ENCODE measurements around the gene CEACAM4. TPM values are rescaled to one million over a fixed set of nuclear protein-coding genes. Genes with fewer than 3 reads are reported as not detected.
A peak's percentile ranks its signal among the peaks of the same experiment; 100 is the strongest.

CEACAM4 gene
- total RNA-seq, 1 donor from 2014 or later, result not detected

DNA sequence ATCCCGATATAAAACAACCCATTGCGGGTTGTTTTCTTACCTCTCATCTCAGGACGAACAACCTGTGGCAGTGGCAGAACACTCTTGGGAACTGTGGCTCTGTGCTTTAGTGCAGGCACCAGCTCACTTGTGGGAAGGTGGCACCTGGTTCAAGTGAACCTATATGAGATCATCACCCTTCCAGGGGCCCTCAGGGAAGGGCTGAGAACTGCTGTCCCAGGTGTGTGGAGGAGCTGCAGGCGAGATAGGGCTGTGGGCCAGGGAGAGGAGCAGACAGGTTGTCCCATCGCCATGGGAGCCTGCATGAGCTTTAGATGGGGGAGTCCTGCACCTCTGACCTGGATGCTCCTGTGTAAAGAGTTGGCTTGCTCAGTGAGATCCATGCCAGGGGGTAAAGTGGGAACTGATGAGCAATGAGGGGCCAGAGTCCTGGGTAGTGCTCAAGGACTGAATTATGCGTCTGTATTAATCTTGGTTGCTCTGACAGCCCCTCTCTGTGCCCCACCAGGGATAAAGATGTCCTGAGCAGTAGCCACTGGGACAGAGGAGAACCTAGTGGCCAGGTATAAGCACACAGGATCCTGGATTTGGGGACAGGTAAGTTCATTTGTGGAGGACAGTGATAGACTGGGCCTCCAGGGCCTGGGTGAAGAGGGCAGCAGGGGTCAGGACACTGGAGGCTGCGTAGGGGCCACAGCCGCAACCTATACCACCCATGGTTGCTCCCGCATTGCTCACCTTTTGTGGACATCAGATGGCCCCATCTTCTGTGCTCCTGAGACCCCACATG lies 8.7 kb downstream of the CEACAM4 start:
- no peak for DNase-seq (ENCODE audit: low read depth)

DNA sequence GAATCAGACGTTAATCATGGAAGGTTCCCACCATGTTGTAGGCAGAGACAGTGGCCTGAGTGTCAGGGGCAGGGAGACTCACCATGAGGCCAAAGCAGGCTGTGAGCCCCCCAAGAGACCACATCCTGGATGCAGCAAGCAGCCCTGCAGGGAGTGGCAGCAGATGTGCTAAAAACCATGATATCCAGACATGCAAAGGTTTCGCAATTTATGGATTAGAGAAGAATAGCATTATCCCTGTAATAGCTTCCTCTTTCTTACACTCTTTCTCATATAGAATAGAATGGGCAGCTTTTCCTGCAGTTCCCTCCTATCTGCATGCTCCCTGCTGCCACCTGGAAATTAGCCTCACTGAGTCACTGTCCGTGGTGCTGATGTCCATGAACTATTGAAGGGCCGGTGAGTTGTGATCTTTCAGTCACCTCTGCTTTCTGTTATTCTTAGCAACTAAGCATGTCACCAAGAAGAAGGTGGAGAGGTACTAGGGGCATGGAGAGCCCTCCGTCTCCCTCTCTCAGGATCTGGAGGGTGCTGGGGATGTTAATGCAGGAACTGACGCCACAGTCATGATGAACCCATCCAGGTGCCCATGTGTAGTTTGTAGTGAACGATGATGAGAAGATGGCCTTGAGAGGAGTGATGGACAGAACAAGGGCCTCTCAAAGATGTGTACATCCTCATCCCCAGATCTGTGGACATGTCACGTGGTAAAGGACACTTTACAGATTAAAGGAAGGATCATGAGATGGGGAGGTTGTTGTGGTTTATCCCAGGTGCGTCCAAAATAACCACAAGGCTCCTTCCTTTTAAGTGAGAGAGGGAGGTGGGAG lies 9.9 kb downstream of the CEACAM4 start:
- peak; percentile 4 for DNase-seq (ENCODE audit: low read depth)

DNA sequence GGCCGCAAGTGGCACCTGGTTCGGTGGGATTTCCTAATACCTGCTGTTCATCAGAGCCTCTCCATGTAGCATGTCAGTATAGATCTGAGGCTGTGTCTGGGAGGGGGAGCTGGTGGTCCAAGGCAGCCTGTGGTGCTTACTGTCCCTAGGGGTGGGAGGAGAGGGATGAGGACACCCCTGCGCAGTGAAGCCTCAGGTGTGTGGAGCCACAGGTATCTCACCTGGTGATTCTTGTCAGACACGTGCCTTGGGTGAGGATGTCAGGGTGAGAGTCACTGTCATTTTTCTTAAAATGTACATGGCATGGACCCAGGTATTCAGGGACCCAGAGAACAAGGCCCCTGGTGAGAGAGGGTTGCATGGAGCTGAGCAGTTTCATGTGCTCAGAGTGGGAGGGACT lies 11.7 kb downstream of the CEACAM4 start:
- DNase-seq (ENCODE audit: low read depth), result no peak

DNA sequence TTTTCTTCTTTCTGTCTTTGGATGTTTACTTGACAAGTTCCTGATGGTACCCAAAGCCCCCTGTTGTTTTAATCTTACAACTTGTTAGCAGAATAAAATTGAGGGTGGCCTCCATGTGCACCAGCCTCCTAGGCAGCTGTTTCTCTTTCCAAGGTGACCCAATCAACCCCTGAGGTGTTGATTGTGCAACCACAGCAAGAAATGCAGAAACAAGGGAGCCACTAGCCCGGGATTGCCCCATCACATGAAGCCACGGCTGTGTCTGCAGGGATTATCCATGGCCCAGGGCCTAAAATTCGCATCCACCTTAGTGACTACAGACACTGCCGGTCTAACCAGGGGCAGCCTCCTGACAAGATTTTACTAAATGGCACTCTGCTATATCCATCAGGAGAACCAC lies 14.4 kb downstream of the CEACAM4 start:
- DNase-seq (ENCODE audit: low read depth), result no peak

DNA sequence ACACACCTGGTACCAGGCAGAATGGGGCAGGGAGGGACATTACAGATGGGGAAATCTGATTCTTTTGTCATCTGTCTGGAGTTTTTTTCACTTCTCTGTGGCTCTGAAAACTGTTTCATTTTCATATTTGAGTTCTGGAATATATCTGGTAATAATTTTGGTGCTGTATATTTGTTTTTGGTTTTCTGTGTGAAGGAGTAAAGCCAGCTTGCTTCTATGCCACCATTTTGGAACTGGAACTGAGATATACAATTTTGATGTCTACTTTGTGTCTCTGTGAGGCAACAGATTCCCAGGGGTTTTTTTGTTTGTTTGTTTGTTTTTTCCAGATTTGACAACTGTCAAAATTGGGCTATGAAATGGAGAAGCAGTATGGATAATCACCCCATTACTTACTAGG lies 16.1 kb downstream of the CEACAM4 start:
- DNase-seq (ENCODE audit: low read depth), result no peak

DNA sequence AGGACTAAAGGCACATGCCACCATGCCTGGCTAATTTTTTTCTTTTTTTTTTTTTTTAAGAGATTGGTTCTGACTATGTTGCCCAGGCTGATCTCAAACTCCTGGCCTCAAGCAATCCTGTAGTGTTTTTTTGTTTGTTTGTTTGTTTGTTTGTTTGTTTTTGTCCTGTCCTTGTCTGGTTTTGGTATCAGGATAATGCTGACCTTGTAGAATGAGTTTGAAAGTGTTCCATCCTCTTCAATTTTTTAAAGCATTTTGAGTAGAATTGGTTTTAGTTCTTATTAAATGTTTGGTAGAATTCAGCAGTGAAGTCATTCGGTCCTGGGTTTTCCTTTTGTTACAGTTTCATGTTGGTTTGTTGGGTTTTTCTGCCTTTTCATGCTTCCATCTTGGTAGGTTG lies 19.2 kb downstream of the CEACAM4 start:
- DNase-seq (ENCODE audit: low read depth), result no peak

DNA sequence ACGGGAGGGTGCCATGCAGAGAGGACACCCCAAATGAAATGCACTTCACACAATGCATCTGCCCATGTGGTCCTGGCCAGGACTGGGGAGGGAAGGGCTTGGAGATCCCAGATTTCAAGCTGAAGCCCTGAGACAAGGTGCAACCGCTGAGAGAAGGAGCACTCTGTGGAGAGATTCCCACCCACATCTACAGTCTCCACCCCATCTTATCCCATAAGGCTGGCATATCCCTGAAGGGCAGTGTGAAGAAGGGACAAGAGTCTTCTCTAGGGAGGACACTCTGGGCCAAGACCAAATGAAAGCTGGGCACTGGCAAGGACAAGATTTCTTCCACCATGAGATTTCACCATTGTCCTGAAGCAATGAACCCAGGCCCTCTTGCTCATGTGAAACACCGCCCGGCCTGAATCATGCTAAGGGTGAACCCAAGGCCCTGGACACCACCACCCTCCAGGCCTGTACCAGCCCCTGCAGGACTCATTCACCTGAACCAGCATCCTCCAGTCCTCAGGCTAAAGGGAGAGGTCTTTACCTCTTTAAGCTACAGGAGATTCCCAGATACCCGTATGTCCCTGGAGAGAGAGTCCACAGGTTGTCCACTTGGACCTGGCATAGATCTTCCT lies 20.5 kb downstream of the CEACAM4 start:
- DNase-seq (ENCODE audit: low read depth), result no peak

DNA sequence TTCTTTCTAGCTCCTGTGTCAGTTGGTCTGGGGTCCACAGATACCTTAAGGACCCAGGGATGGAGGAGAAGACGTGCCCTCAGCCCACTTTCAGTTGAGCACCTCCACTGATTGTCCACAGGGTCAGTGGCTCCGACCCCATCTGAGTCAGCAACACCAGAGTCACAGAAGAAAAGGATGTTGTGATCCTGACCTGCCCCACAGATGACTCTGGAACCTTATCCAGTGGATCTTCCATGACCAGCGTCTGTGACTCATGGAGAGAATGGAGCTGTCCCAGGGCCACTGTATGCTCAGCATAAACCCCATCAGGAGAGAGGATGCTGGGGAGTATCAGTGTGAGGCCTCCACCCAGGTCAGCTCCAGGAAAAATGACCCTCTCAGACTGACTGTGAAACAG lies 22.0 kb downstream of the CEACAM4 start:
- DNase-seq (ENCODE audit: low read depth), result no peak

DNA sequence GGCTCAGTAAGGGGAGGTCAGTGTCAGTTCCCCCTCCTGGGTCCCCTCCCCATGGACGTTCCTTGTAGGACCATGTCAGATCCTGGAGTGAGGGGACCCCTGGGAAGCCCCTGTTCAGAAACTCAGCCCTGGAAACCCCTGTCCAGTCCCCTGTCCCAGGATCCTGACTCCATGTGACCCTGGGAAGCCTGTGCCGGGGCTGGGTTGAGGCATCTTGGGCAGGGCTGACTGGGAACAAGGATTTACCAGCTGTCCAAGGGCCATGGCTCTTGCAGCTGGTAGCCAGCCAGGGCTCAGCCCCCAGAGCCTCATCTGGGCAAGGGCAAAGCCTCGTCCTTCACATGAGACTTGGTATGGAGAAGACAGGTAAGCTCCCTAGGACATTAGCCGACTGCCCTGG lies 25.1 kb downstream of the CEACAM4 start:
- DNase-seq (ENCODE audit: low read depth), result no peak

DNA sequence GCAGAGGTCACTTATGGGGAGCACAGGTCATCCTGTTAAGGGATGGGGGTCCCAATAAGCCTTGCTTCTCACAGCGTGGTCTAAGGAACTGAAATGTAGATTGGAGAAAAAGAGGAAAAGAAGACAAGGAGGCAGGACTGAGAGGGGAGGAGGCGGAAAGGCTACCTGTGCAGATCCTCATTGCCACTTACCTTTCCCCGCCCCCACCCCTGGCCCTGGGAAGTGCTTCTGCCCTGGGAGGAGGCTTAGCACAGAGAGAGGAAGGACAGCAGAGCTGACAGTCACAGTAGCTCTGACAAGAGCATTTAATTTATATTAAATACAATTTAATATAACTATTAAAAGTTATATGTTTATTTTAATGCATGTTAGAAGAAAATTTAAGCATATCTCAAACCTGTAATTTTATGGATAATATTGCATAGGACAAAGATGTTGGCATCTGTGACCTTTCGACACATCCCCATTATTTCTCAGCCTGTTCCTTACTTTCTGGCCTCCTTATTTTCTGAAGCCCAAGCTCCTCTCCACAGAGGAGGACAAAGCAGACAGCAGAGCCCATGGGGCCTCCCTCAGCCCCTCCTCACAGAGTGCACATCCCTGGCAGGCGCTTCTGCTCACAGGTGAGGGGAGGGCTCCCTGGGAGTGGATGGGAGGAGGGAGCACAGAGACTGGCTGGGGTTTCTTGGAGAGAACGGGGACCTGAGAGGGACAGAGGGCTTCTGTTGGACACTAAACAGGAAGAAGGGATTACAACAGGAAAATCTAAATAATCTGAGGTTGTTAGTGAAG lies 27.5 kb downstream of the CEACAM4 start:
- no peak for DNase-seq (ENCODE audit: low read depth)

DNA sequence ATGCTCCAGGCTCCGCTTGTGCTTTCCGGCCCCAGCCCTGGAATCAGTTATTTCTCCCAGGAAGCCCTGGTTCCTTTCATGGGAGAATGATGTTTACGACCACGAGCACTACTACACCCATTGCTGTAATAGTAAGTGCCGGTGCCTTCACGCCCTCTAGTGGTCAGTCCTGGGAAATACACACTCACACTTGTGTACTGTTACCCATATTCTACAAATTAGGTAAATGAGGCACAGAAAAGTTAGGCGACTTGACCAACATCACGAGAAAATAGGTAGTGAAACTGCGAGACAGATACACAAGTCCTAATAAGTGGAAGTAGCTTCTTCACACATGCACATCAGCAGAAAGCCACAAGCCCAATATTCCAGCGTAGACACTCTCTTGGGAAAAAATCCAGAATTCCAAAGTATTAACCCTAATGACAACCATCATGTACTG lies 29.3 kb downstream of the CEACAM4 start:
- peak; percentile 53 for DNase-seq (ENCODE audit: low read depth)

DNA sequence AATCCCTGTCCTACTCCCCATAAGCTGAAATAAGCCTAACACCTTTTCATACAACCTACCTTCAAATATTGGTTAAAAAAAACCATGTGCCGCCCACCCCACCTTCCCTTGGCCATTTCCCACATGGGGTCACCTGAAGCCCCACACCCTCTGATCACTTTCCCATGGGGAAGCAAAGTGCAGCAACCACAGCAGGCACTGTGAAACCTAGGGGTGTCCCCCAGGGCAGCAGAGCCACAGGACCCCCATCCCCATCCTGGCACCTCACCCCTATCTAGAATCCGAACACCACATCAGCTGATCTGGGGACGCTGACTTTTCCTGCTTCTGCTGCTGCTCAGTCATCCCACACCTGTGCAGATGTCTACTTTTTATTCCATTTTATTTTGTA lies 31.0 kb downstream of the CEACAM4 start:
- DNase-seq (ENCODE audit: low read depth), result no peak

DNA sequence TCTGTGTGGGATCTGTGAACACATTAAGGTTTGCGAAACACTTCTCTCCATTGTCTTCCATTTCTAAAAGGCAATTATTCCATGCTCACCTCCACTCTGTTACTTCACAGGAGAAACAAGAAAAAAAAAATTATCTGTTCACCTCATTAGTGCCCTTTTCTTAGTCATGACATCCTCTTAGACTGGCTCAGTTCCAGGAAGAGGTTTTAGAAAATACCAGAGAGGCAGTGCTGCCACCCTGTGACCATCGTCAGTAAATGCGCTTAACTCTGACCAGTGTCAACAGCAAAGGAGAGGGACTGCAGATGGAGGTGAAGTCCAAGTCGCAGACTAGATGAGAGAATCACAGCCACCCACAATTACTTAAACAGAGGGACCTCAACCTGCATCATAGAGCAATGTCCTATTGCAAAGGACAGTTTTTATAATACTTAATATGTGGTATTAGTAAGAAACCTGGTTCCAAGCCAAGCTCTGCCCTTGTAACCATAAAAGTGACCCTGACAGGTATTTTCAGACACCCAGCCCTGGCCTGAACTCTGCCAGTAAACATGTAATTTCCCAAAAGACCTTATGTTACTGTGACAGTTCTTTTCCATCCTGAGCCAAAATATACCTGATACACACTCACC lies 31.5 kb downstream of the CEACAM4 start:
- DNase-seq (ENCODE audit: low read depth), result peak; percentile 80

DNA sequence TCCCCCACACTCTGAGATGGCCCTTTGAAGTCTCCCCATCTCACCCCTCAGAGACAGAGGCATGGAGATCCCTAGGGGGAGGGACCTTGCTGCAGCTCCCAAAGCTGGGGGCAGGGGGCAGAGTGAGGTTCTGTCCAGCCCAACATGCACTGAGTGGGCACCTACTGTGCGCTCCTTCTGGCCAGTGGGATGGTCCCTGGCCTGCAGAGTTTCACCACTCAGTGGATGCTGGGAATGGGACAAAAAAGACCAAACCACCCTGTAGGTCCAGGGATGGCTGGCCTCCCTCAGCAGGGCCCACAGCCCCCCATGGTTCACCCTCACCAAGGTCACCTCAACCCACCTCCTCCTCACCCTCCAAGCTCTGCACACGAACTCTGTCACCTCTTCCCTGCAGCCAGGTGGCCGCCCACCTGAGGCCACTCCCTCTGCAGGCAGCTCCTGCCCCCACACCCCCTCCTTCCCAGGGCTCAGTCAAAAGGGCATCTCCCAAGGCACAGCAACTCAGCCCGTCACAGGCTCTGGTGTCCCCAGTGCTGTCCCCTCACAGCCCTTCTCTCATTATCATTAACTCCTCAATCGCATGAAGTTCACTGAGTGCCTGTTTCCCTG lies 34.8 kb downstream of the CEACAM4 start:
- no peak for DNase-seq (ENCODE audit: low read depth)

DNA sequence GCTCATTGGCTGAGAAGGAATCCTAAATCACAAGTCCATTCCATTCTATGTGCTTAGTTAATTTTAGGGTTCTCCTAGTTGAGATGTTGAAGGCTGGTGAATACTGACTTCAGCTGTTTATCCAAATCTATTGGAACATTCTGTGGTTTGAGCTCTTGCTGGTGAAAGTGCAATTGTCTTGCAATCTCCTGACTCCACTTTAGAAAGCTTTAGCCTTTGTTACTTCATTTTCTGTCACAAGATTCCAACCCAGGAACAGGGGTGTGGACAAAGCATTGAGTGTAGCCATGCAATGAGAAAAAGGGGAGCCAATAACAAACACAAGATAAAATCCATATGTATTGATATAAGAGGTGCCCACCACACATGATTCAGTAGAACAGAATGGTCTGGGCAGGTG lies 35.9 kb downstream of the CEACAM4 start:
- no peak for DNase-seq (ENCODE audit: low read depth)

DNA sequence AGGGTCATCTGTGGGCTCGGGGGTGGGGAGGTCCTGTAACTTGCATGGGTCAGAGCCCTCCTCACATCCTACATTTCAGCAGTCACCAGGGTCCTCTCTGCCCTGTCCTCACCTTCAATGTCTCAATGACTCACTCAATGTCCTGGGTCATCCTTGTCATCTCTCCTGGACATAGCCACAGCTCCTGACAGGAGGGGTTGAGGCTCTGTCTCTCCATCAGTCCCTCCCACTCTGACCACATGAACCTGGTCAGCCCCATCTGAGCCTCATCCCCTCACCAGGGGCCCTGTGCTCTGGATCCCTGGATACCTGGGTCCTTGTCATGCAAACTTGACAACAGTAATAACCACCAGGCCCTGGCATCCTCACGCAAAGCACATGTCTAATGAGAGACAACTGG lies 37.5 kb downstream of the CEACAM4 start:
- DNase-seq (ENCODE audit: low read depth), result no peak

DNA sequence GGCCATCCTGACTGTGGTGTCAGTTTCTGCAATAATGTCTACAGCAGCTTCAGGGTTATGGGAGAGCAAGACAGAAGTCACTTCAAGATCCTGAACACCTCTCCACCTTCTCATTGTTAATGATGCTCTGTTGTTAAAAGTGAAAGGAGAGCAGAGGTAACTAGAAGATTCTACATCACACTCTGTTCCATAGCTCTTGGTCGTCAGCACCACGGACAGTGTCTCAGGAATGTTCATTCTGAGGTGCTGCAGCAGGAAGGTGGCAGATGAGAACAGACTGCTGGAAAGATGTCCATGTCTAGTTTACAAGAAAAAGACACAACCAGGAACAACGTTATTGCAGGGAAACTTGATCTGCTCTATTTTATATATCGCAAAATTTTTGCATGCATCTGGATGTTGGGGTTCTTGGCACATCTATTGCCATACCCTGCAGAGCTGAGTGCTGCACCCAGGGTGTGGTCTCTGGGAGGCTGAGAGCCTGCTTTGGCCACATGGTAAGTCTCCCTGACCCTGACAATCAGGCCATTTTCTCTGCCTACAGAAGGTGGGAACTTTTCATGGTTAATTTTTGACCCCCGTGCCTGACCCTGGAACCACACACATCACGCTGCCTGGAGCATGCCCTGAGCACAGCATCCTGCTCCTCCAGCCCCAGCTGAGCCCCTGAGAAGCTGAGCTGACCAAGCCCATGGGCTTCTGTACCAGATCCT lies 38.2 kb downstream of the CEACAM4 start:
- DNase-seq (ENCODE audit: low read depth), result peak; percentile 22

DNA sequence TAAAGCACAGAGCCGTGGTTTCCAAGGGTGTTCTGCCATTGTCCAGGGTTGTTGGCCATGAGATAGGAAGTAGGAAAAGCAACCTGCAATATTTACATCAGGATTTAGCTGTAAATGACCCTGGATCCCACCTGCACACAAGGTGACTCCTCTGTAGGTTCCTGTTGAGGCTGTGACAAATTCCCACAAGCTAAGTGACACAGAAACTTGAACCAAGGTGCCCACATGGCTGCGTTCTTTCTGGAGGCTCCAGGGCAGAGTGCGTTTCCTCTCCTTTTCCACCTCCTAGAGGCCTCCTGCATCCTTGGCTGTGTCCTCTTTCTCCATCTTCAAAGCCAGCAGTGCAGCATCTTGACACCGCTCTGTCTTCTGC lies 39.0 kb downstream of the CEACAM4 start:
- no peak for DNase-seq (ENCODE audit: low read depth)

DNA sequence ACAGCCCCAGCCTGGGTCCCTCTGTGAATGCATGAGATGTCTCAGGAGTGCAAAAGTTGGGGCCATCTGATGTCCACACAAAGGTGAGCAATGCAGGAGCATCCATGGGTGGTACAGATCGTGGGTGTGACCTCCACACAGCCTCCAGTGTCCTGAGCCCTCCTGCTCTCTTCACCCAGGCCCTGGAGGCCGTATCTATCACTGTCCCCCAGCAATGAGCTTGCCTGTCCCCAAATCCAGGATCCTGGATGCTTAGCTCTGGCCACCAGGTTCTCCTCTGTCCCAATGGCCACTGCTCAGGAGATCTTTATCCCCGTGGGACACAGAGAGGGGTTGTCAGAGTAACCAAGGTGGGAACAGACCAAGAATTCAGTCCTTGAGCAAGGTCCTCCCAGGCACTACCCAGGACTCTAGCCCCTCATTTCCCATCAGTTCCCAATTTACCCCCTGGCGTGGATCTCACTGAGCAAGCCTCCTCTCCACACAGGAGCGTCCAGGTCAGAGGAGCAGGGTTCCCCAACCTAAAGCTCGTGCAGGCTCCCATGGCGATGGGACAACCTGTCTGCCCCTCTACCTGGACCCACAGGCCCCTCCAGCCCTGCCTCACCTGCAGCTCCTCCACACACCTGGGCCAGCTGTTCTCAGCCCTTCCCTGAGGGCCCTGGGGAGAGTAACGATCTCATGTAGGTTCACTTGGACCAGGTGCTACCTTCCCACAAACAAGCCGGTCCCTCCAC lies 39.6 kb downstream of the CEACAM4 start:
- no peak for DNase-seq (ENCODE audit: low read depth)

DNA sequence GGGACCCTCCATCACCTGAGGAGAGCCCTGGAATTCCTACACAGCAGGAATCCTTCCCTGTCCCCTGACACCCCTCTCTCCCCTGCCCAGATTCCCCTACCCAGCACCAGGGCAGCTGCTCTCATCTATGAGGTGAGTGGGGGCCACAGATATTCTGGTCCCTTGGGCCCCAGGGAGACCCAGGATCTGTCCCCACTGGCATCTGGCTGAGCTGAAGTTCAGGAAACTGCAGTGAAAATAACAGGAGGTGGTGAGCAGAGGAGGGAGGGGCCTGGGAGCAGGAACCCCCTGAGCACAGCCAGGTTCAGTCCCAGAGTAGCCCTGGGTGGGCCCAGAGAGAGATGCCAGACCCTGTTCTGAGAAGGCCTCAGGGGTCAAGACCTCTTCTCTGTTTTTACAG lies 40.8 kb downstream of the CEACAM4 start:
- DNase-seq (ENCODE audit: low read depth), result no peak
